Ovary (tissue), 9 donors: Measurements from ENCODE around the gene VIPR1. TPM values are rescaled to one million over a fixed set of nuclear protein-coding genes. Genes with fewer than 3 reads are reported as not detected.

Source experiments
- DNase-seq, 5 donors: peaks; one replicate each; pipeline ENCODE4 v3.0.0-alpha.2; 2019 to 2020
- H3K27ac ChIP-seq, 2 donors: fragments of 200-600 bp; one replicate each; pipeline versions ENCODE4 v1.5.1 to v1.8.0; 2019 to 2022
- H3K27me3 ChIP-seq: fragments of 200-600 bp; one replicate; pipeline ENCODE4 v1.8.0; 2022
- H3K36me3 ChIP-seq: fragments of 200-600 bp; sonication (generic); one replicate; pipeline ENCODE4 v1.5.1; 2019
- H3K4me1 ChIP-seq: one replicate; pipeline ENCODE4 v1.8.1; 2013; ENCODE audit warnings: mild to moderate bottlenecking, moderate library complexity; ENCODE audit not compliant: insufficient read depth
- H3K4me3 ChIP-seq: fragments of 200-600 bp; sonication (generic); one replicate; pipeline ENCODE4 v1.5.1; 2017
- H3K9me3 ChIP-seq, 2 donors: fragments of 200-600 bp in 1 of 2; sonication (generic) in 1 of 2; one replicate each; pipeline versions ENCODE4 v1.5.1 to v1.8.1; 2013 to 2019; ENCODE audit warnings: mild to moderate bottlenecking in 1 of 2, moderate library complexity in 1 of 2
- EP300 ChIP-seq: sonication (generic); formaldehyde crosslinking; IDR thresholded peaks from one replicate; pipeline ENCODE4 v1.6.1; 2017; ENCODE audit warnings: antibody characterized with exemption
- POLR2A ChIP-seq: fragments of 450-650 bp; IDR thresholded peaks from one replicate; pipeline ENCODE4 v1.6.1; 2017; ENCODE audit warnings: antibody characterized with exemption, mild to moderate bottlenecking, moderate library complexity
- WGBS, 3 donors: extraction: QIAGEN DNeasy Blood & Tissue Kit in 1 of 3; methylation state at CpG; one replicate each; pipeline versions ENCODE4 v1.1.5 to v1.1.7; 2013 to 2017; 5-methylcytosine and 5-hydroxymethylcytosine counted together
- intact Hi-C, 4 donors: fragments of 100-400 bp; cut with DNase I; formaldehyde crosslinking; loops; one replicate each; pipeline versions ENCODE4 v1.11.0 to v1.15.1; 2022 to 2023
- polyA plus RNA-seq, 2 donors: library from polyadenylated mRNA; stranded (reverse); fragments of 200-250 nt in 1 of 2; fragments of 350-450 nt in 1 of 2; fragmentation: Illumina TruSeq in 1 of 2; extraction: RNeasy Lipid Tissue Mini Kit (QIAGEN cat#74804) in 1 of 2; gene quantifications; one replicate each; pipeline ENCODE4 v1.2.3, GENCODE V29; 2013 to 2014
- total RNA-seq, 7 donors: library from RNA; depleted of rRNA in 2 of 7; stranded (reverse); fragments of >200 nt in 2 of 7; fragmentation: NEBNext Ultra II Directional in 3 of 7; extraction: Animal tissue kit (Norgen Biotek cat#: 25700) in 3 of 7; gene quantifications; one replicate each; pipeline versions ENCODE4 v1.1.0 to v1.2.4, GENCODE V29; 2016 to 2023
- TF ChIP-seq, protein P1 (sequence below), 3 donors: fragments of 450-650 bp in 2 of 3; fragments of 200-600 bp in 1 of 3; IDR thresholded peaks; one replicate each; pipeline versions ENCODE4 v1.5.1 to v1.8.0; 2016 to 2022; ENCODE audit warnings: antibody characterized with exemption in 3 of 3, mild to moderate bottlenecking in 1 of 3
- donor health status: DM: no; HTN: no; CAD: no; lungs with moderate emphysema.
- donor health status: DM: no; HTN: no; CAD: no.
- donor health status: Bipolar disorder and iron deficiency.
- donor health status: DM: yes; HTN: yes; CAD: no.
- donor health status: DM: no; HTN: no; CAD: no.
- donor health status: DM: yes; HTN: yes; CAD: no.

Gene VIPR1
- total and polyA plus RNA-seq, 9 donors: 0.12 to 2.2 (median 0.47) TPM

DNA sequence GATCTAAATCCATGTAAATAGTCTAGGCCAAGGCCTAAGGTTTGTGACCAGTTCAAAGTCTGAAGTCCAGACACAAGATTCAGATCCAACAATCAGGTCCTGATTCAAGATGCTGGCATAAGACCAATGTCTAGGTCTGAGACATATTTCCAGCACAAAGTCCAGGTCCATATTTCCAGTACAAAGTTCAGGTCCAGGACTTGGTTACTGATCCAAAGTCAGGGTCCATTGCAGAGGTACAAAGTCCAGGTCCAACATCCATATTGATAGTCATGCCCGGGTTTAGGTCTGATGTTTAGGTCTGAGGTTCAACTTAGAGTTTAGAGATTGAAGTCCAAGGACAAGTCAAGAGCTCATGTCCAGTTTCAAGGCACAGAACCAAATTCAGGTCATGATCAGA, 39.4 kb upstream of the VIPR1 start:
- TF ChIP-seq POLR2A (no peak), EP300 (no peak)
- TF ChIP-seq, protein P1, sequence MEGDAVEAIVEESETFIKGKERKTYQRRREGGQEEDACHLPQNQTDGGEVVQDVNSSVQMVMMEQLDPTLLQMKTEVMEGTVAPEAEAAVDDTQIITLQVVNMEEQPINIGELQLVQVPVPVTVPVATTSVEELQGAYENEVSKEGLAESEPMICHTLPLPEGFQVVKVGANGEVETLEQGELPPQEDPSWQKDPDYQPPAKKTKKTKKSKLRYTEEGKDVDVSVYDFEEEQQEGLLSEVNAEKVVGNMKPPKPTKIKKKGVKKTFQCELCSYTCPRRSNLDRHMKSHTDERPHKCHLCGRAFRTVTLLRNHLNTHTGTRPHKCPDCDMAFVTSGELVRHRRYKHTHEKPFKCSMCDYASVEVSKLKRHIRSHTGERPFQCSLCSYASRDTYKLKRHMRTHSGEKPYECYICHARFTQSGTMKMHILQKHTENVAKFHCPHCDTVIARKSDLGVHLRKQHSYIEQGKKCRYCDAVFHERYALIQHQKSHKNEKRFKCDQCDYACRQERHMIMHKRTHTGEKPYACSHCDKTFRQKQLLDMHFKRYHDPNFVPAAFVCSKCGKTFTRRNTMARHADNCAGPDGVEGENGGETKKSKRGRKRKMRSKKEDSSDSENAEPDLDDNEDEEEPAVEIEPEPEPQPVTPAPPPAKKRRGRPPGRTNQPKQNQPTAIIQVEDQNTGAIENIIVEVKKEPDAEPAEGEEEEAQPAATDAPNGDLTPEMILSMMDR (IDR thresholded peaks at IDR 0.05): no peak
- no peak overlapping the region for H3K4me3 ChIP-seq
- no peak for DNase-seq
- no peak overlapping the region for H3K27ac ChIP-seq
- H3K4me1 ChIP-seq: no peaks in the 10 kb centered on the region
- H3K36me3 ChIP-seq: no peaks in the 10 kb centered on the region
- 76 to 90% (median 81%) methylated on average over 1 of the region's 1 CpG for WGBS, 3 donors
- no peaks in the 10 kb centered on the region for H3K9me3 ChIP-seq
- H3K27me3 ChIP-seq: no peaks in the 10 kb centered on the region
- intact Hi-C loops: no loop called here

DNA sequence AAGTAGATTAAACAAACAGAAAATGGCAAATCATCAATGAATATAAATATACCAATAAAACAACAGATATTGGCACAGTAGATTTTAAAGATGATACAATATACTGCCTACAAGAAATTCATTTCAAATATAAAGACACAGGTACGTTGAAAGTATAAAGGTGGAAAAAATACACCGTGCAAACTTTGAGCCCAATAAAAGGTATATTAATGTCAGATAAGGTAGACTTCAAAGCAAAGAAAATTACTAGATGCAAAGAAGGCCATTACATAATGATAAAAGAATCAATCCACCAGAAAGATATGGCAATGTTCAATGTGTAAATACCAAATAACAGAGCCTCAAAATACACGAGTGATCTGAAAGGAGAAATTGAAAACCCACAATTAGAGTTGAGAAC, 34.3 kb upstream of the VIPR1 start:
- Histone ChIP-seq H3K4me1 (no peaks in the 10 kb centered on the region), H3K27me3 (no peaks in the 10 kb centered on the region), H3K36me3 (no peaks in the 10 kb centered on the region), H3K27ac (no peak overlapping the region), H3K9me3 (no peaks in the 10 kb centered on the region), H3K4me3 (no peak overlapping the region)
- no peak for TF ChIP-seq EP300
- TF ChIP-seq, protein P1 (IDR thresholded peaks at IDR 0.05): no peak
- TF ChIP-seq POLR2A: no peak
- intact Hi-C loops: no loop called here
- no peak for DNase-seq
- WGBS, 3 donors: 84 to 91% (median 86%) methylated on average over 3 of the region's 3 CpGs

DNA sequence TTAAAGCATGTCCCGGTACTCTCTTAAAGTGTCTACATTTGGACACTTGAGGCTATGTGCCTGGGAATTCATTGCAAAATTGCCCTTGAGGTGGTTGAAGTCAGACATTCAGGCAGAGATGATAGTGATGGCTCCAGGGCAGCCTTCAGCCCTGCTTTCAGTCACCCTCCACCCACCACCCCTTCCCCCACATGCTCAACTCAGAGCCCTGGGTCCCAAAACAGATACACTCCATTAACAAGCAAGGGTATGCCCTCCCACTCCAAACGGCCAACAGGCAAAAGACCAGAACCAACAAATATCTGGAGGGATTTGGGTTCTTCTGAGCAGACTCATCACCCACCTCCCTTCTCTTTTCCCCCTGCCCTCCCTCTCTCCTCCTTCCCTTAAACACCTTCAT, 29.9 kb upstream of the VIPR1 start:
- no peak for DNase-seq
- no peaks in the 10 kb centered on the region for H3K9me3 ChIP-seq
- H3K4me3 ChIP-seq: no peak overlapping the region

DNA sequence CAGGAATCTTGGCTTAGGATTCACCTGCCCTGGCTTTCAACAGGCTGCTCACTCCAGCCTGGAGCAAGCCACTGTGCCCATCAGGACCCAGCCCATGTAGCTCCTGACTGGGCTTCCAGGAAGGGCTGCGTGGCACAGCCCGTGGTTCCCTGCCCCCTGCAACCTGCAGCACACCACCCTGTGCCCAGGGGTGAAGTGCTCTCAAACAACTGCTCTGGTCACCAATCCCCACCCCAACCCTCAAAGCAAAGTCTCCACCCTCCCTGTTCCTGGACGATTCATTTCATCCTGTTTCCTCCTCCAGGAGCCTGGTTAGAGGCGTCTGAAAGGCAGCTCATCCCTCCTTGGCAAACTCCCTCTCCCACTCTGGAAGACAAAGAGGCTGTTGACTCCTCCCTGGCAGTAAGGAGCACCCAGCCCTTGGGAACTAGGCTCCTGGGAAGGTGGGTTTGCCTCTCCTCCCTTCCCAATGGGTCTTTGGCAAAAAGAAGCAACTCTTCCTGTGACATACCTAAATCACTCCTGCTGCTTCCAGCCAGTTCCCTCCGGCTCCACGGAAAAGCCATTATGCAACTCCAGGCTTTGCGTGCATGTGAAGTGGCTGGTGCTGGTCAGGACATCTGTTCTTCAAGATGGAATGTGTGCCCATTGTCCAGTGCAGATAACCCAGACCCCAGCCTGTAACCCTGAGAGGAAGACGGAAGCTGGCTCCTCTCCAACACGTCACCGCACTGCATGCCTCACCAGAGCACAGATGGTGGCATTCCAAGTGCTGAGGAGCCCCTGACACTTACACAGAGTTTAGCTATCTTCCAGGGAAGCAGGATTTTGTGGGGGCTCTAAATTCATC, 29.1 kb upstream of the VIPR1 start:
- H3K4me1 ChIP-seq: no peaks in the 10 kb centered on the region
- H3K36me3 ChIP-seq: no peaks in the 10 kb centered on the region
- 30 to 33% (median 33%) methylated on average over 10 of the region's 10 CpGs for WGBS, 3 donors
- H3K4me3 ChIP-seq: no peak overlapping the region
- H3K9me3 ChIP-seq: no peaks in the 10 kb centered on the region
- H3K27me3 ChIP-seq: no peaks in the 10 kb centered on the region
- TF ChIP-seq EP300 (no peak), POLR2A (no peak)
- TF ChIP-seq, protein P1 (IDR thresholded peaks at IDR 0.05): no peak
- intact Hi-C loops: no loop called here
- DNase-seq: no peak
- no peak overlapping the region for H3K27ac ChIP-seq

More for the DNA sequence above, 29.9 kb upstream of the VIPR1 start:
- Histone ChIP-seq H3K27me3 (no peaks in the 10 kb centered on the region), H3K4me1 (no peaks in the 10 kb centered on the region), H3K36me3 (no peaks in the 10 kb centered on the region), H3K27ac (no peak overlapping the region)
- TF ChIP-seq POLR2A: no peak
- TF ChIP-seq, protein P1 (IDR thresholded peaks at IDR 0.05): no peak
- no peak for TF ChIP-seq EP300
- intact Hi-C loops: no loop called here
- WGBS, 3 donors: 55 to 67% (median 57%) methylated on average over 2 of the region's 2 CpGs
